GM12874 (cell line): Measurements from ENCODE around the gene NCAPG2.

Source experiments
- TF ChIP-seq, protein P1 (sequence below): IDR thresholded peaks from 2 replicates; pipeline ENCODE4 v1.5.1; 2011; ENCODE audit warnings: low read depth, mild to moderate bottlenecking, control low read depth, low read length, moderate library complexity; ENCODE audit not compliant: insufficient read depth

NCAPG2 gene

DNA sequence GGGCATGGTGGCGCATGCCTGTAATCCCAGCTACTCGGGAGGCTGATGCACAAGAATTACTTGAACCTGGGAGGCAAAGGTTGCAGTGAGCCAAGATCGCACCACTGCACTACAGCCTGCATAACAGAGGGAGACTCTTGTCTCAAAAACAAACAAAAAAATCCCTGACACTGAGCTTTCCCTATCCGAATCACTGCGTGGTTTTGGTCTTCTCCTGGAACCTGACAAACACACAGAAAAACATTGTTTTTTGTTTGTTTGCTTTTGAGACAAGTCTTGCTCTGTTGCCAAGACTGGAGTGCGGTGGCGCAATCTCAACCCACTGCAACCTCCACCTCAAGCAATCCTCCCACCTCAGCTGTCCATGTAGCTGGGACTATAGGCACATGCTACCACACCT, 66.6 kb downstream of the NCAPG2 start:
- TF ChIP-seq, protein P1, sequence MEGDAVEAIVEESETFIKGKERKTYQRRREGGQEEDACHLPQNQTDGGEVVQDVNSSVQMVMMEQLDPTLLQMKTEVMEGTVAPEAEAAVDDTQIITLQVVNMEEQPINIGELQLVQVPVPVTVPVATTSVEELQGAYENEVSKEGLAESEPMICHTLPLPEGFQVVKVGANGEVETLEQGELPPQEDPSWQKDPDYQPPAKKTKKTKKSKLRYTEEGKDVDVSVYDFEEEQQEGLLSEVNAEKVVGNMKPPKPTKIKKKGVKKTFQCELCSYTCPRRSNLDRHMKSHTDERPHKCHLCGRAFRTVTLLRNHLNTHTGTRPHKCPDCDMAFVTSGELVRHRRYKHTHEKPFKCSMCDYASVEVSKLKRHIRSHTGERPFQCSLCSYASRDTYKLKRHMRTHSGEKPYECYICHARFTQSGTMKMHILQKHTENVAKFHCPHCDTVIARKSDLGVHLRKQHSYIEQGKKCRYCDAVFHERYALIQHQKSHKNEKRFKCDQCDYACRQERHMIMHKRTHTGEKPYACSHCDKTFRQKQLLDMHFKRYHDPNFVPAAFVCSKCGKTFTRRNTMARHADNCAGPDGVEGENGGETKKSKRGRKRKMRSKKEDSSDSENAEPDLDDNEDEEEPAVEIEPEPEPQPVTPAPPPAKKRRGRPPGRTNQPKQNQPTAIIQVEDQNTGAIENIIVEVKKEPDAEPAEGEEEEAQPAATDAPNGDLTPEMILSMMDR, result no peak

- TF ChIP-seq, protein P1, result no peak
These were observed 71.3 kb downstream of the NCAPG2 start for GRCh38 chr7:158633055-158633956.

- TF ChIP-seq, protein P1, result no peak
These were observed 72.9 kb downstream of the NCAPG2 start for GRCh38 chr7:158631574-158632195.

DNA sequence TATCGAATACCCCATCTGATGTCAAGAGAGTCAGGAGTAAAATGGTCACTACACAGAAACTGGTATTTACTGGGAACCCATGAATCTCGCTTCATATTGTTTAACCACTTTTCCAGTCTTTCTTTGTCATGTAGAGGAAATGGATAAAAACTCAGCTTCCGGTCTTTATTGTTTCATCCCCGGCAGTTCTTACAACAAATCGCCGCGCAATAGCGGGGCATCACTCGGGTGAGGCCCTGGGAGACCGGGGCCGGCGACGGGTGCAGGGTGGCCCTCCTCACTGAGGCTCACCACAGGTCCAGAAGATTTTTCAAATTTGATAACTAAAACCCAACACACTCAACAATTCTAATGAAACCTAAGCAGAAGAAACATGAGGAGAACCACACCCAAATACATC, 81.4 kb downstream of the NCAPG2 start:
- TF ChIP-seq, protein P1, result no peak

DNA sequence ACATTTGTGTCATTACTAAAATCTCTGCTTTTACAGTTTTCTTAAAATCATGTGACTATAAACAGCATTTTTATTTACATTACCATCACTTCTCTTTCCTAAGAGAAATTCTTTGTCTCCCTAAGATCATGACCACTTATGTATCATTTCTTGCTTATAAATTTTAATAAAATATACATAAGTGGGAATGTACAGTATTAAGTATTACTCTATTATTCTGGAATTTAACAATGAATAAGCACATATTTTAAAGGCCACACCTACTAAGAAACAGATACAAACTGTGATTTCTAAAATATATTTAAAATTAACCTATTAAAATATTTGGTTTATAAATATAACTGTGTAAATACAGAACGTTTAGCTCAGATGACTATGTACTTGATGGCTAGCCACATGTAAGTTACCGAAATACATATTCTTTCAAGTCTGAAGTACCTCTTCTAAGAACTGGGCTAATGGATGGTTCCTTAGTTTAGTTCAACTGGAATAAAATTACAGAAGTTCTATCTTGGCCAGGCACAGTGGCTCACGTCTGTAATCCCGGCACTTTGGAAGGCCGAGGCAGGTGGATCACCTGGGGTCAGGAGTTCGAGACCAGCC, 83.7 kb downstream of the NCAPG2 start:
- TF ChIP-seq, protein P1, result no peak

DNA sequence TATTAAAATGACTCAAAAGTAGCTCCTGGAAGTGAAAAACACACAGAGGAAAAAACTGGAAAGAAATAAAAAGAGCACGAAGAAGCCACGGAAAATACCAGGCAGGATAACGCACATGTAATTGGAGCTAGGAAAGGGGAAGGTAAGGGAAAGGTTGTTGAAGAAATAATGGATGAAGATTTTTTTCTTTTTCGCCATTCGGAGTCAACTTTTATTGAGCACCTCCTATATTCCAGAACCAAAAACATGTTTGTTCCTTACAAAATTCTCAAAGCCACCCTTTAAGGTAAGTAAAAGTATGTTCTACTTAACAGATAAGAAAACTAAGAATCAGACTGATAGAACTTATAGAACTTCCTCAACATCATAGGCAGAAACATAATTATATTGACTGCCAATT, 84.2 kb downstream of the NCAPG2 start:
- TF ChIP-seq, protein P1, result no peak

DNA sequence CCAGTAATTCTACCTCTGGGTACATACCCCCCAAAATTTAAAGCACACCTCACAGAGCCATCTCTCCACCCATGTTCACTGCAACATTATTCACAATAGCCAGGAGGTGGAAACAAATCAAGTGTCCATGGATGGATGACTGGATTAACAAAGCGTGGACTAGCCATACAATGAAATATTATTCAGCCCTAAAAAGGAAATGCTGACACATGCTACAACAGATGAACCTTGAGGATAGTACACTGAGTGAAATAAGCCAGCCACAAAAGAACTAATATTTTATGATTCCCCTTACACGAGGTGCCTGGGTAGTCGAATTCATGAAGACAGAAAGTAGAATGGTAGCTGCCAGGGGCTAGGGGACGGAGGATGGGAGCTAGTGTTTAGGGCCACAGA, 85.9 kb downstream of the NCAPG2 start:
- TF ChIP-seq, protein P1, result no peak
